ENCODE measurements around the gene C2orf49.

DNA sequence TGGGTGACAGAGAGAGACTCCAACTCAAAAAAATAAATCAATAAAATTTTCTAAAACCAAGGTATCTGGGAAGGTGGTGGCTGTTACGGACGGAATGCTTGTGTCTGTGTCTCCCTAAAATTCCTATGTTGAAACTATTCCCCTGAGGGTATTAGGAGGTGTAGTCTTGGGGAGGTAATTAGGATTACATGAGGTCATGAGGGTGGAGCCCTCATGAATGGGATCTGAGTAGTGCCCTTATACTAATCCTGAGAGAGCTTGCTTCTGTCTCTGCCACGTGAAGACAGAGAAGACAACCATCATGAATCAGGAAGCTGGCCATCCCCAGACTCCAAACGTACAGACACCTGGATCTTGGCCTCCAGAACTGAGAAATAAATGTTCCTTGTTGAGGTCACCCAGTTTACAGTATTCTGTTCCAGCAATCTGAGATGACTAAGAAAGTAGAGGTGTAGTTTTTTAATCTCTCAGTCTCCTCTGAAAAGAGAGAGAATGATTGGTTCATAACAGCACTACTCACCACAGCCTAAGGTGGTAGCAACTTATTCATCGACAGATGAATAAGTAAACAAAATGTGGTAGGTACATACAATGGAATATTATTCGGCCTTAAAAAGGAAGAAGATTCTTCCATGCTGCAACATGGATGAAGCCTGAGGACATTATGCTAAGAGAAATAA is 46.2 kb upstream of the C2orf49 start:
- TF ChIP-seq, protein P1, sequence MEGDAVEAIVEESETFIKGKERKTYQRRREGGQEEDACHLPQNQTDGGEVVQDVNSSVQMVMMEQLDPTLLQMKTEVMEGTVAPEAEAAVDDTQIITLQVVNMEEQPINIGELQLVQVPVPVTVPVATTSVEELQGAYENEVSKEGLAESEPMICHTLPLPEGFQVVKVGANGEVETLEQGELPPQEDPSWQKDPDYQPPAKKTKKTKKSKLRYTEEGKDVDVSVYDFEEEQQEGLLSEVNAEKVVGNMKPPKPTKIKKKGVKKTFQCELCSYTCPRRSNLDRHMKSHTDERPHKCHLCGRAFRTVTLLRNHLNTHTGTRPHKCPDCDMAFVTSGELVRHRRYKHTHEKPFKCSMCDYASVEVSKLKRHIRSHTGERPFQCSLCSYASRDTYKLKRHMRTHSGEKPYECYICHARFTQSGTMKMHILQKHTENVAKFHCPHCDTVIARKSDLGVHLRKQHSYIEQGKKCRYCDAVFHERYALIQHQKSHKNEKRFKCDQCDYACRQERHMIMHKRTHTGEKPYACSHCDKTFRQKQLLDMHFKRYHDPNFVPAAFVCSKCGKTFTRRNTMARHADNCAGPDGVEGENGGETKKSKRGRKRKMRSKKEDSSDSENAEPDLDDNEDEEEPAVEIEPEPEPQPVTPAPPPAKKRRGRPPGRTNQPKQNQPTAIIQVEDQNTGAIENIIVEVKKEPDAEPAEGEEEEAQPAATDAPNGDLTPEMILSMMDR (conservative IDR thresholded peaks at IDR 0.05; ENCODE audit: low read depth, low read length): no peak
- no peak for TF ChIP-seq EZH2phosphoT487 (IDR thresholded peaks at IDR 0.05; ENCODE audit: borderline replicate concordance, low read length)

All from PC-3 (cell line).